GM12891 (cell line): ENCODE results near the gene PAX8.

Source experiments
- DNase-seq: peaks from one replicate; pipeline ENCODE4 v3.0.0; 2011; ENCODE audit warnings: low spot score; ENCODE audit not compliant: insufficient read length
- FAIRE-seq: peaks from 2 replicates; lab custom pipeline; 2011; peaks lifted over from hg19 to GRCh38; lab: Jason Lieb, UNC
- PAX5 ChIP-seq: IDR thresholded peaks from 2 replicates; pipeline ENCODE4 v1.6.1; 2011; ENCODE audit warnings: low read length, moderate library complexity, mild to moderate bottlenecking; ENCODE audit not compliant: insufficient read depth, severe bottlenecking
- POLR2A ChIP-seq: IDR thresholded peaks from 2 replicates; pipeline ENCODE4 v1.6.1; 2011; ENCODE audit warnings: low read depth, low read length, control low read depth
- POLR2AphosphoS5 ChIP-seq: IDR thresholded peaks from 2 replicates; pipeline ENCODE4 v1.6.1; 2011; ENCODE audit warnings: low read depth, low read length, control low read depth
- POU2F2 ChIP-seq: IDR thresholded peaks from 2 replicates; pipeline ENCODE4 v1.6.1; 2011; ENCODE audit warnings: low read depth, mild to moderate bottlenecking, control low read depth, low read length, moderate library complexity
- SPI1 ChIP-seq: IDR thresholded peaks from 2 replicates; pipeline ENCODE4 v1.6.1; 2011; ENCODE audit warnings: low read depth, low read length, control low read depth
- TAF1 ChIP-seq: IDR thresholded peaks from 2 replicates; pipeline ENCODE4 v1.6.1; 2011; ENCODE audit warnings: low read depth, low read length, control low read depth

Gene PAX8

GRCh38 chr2:113192459-113193100 lies 86.1 kb downstream of the PAX8 start:
- TF ChIP-seq SPI1 (no peak), POU2F2 (no peak), POLR2A (no peak), PAX5 (no peak), POLR2AphosphoS5 (no peak), TAF1 (no peak)
- no peak for DNase-seq
- FAIRE-seq: no peak

- FAIRE-seq (no peak), DNase-seq (no peak)
- TF ChIP-seq POLR2A (no peak), PAX5 (no peak), POU2F2 (no peak), POLR2AphosphoS5 (no peak), TAF1 (no peak), SPI1 (no peak)
Measured at GRCh38 chr2:113190871-113191270, 87.8 kb downstream of the PAX8 start.

- TF ChIP-seq POLR2AphosphoS5 (no peak), PAX5 (no peak), TAF1 (no peak), POLR2A (no peak), POU2F2 (no peak), SPI1 (no peak)
- FAIRE-seq: no peak
- no peak for DNase-seq
Measured at GRCh38 chr2:113187771-113188170, 91.0 kb downstream of the PAX8 start.

GRCh38 chr2:113186433-113186796 lies 92.3 kb downstream of the PAX8 start:
- FAIRE-seq (no peak), DNase-seq (no peak)
- TF ChIP-seq TAF1: no peak
- no peak for TF ChIP-seq PAX5
- no peak for TF ChIP-seq SPI1
- no peak for TF ChIP-seq POLR2AphosphoS5
- TF ChIP-seq POLR2A: no peak
- TF ChIP-seq POU2F2: no peak

- TF ChIP-seq POLR2AphosphoS5 (no peak), SPI1 (no peak), POU2F2 (no peak), PAX5 (no peak)
- no peak for FAIRE-seq
- no peak for DNase-seq
Measured at GRCh38 chr2:113185664-113186432, 92.9 kb downstream of the PAX8 start.

- FAIRE-seq: no peak
- no peak for DNase-seq
- no peak; the same call in 1 of the 2 replicates for TF ChIP-seq POLR2A
- TF ChIP-seq SPI1: peak; percentile 66
- peak; percentile 54; the same call in 1 of the 2 replicates for TF ChIP-seq POLR2AphosphoS5
- no peak for TF ChIP-seq TAF1
Measured at GRCh38 chr2:113184531-113185230, 94.0 kb downstream of the PAX8 start.

- FAIRE-seq (no peak), DNase-seq (no peak)
- TF ChIP-seq POLR2A (no peak), POU2F2 (no peak)
Measured at GRCh38 chr2:113183703-113184102, 95.0 kb downstream of the PAX8 start.

- TF ChIP-seq POLR2AphosphoS5 (0 out of 2 replicates have a peak, but pooled peaks have one; percentile 13), TAF1 (no peak)
- no peak for FAIRE-seq
Measured at GRCh38 chr2:113183264-113183663, 95.5 kb downstream of the PAX8 start.

GRCh38 chr2:113182471-113183260 lies 96.1 kb downstream of the PAX8 start:
- no peak for DNase-seq
- no peak for FAIRE-seq
- TF ChIP-seq POLR2A (no peak; the same call in 1 of the 2 replicates), POLR2AphosphoS5 (0 out of 2 replicates have a peak, but pooled peaks have one; percentile 8)

More at GRCh38 chr2:113183264-113183663, 95.5 kb downstream of the PAX8 start:
- DNase-seq: no peak
